ENCODE results near the gene GCNA. TPM values are rescaled to one million over a fixed set of nuclear protein-coding genes. Genes with fewer than 3 reads are reported as not detected.

GCNA gene
- total RNA-seq, 1 donor from 2014 or later = 0.52 TPM

GRCh38 chrX:71616672-71617529 lies 38.7 kb downstream of the GCNA start:
- peak; percentile 11 for TF ChIP-seq CTCF (conservative IDR thresholded peaks at IDR 0.05; ENCODE audit: low read depth, low read length)
- DNase-seq (ENCODE audit: low read depth) = no peak
- no peak overlapping the region for H3K4me3 ChIP-seq (ENCODE audit: low read depth, low read length)

GRCh38 chrX:71617742-71618141 lies 39.5 kb downstream of the GCNA start:
- DNase-seq (ENCODE audit: low read depth) = no peak
- no peak for TF ChIP-seq CTCF (conservative IDR thresholded peaks at IDR 0.05; ENCODE audit: low read depth, low read length)
- H3K4me3 ChIP-seq (ENCODE audit: low read depth, low read length) = no peak overlapping the region

- TF ChIP-seq CTCF (conservative IDR thresholded peaks at IDR 0.05; ENCODE audit: low read depth, low read length) = no peak
- DNase-seq (ENCODE audit: low read depth) = no peak
- H3K4me3 ChIP-seq (ENCODE audit: low read depth, low read length) = no peak within 1 kb of the TSS
Observed at GRCh38 chrX:71618303-71618721, 40.1 kb downstream of the GCNA start, which contains the start of gene CXCR3. TSS of gene CXCR3 (minus strand) at chrX:71618511. CDS start at chrX:71618449, 62 bp downstream.

GRCh38 chrX:71618787-71619186 lies 40.5 kb downstream of the GCNA start:
- H3K4me3 ChIP-seq (ENCODE audit: low read depth, low read length) = no peak overlapping the region
- TF ChIP-seq CTCF (conservative IDR thresholded peaks at IDR 0.05; ENCODE audit: low read depth, low read length) = no peak
- no peak for DNase-seq (ENCODE audit: low read depth)

GRCh38 chrX:71619193-71619592 lies 41.0 kb downstream of the GCNA start:
- no peak for TF ChIP-seq CTCF (conservative IDR thresholded peaks at IDR 0.05; ENCODE audit: low read depth, low read length)
- no peak for DNase-seq (ENCODE audit: low read depth)
- H3K4me3 ChIP-seq (ENCODE audit: low read depth, low read length) = no peak overlapping the region

- TF ChIP-seq CTCF (conservative IDR thresholded peaks at IDR 0.05; ENCODE audit: low read depth, low read length) = no peak
- H3K4me3 ChIP-seq (ENCODE audit: low read depth, low read length) = no peak overlapping the region
- DNase-seq (ENCODE audit: low read depth) = no peak
Observed at GRCh38 chrX:71619986-71620385, 41.7 kb downstream of the GCNA start.

GRCh38 chrX:71621603-71622002 lies 43.4 kb downstream of the GCNA start:
- DNase-seq (ENCODE audit: low read depth) = no peak
- H3K4me3 ChIP-seq (ENCODE audit: low read depth, low read length) = no peak overlapping the region
- no peak for TF ChIP-seq CTCF (conservative IDR thresholded peaks at IDR 0.05; ENCODE audit: low read depth, low read length)

All from epithelial cell of proximal tubule (primary cell).